ENCODE data around the gene CDK9.

- peak; percentile 94 for TF ChIP-seq CTCF (IDR thresholded peaks at IDR 0.05)
- TF ChIP-seq ZFX (IDR thresholded peaks at IDR 0.05; ENCODE audit: borderline replicate concordance): no peak
These were observed 556 bp upstream of the CDK9 start for GRCh38 chr9:127785023-127785932.
